GM23248 (cell line): ENCODE data around the gene PES1. TPM values are rescaled to one million over a fixed set of nuclear protein-coding genes. Genes with fewer than 3 reads are reported as not detected.
"Not testable (repeated sequence)": the region's sequence is repeated elsewhere in the genome, so short reads cannot be mapped to it uniquely, and the experiment has no call there.

ENCODE experiments used
- DNase-seq: peaks from one replicate; pipeline ENCODE4 v3.0.0-alpha.2; 2015
- H2AFZ ChIP-seq: fragments of 200-600 bp; sonication (generic); 2 replicates; pipeline ENCODE4 v1.6.1; 2016; ENCODE audit warnings: antibody characterized with exemption
- H3F3A ChIP-seq: fragments of 200-600 bp; sonication (generic); 2 replicates; pipeline ENCODE4 v1.6.1; 2016; ENCODE audit warnings: mild to moderate bottlenecking, antibody characterized with exemption, mixed run types; ENCODE audit not compliant: insufficient read depth
- H3K27ac ChIP-seq: fragments of 200-600 bp; sonication (generic); 2 replicates; pipeline ENCODE4 v1.5.1; 2016; ENCODE audit warnings: mild to moderate bottlenecking
- H3K27me3 ChIP-seq: fragments of 200-600 bp; sonication (generic); replicated peaks from 2 replicates; pipeline ENCODE4 v1.6.1; 2016; ENCODE audit warnings: mild to moderate bottlenecking; ENCODE audit not compliant: insufficient read depth
- H3K36me3 ChIP-seq: fragments of 200-600 bp; sonication (generic); 2 replicates; pipeline ENCODE4 v1.6.1; 2016; ENCODE audit warnings: low read depth, mild to moderate bottlenecking
- H3K4me1 ChIP-seq: fragments of 200-600 bp; sonication (generic); 2 replicates; pipeline ENCODE4 v1.6.1; 2016; ENCODE audit warnings: mild to moderate bottlenecking; ENCODE audit not compliant: insufficient read depth
- H3K4me2 ChIP-seq: fragments of 200-600 bp; sonication (generic); one replicate; pipeline ENCODE4 v1.6.1; 2016; ENCODE audit warnings: mild to moderate bottlenecking; ENCODE audit not compliant: unreplicated experiment
- H3K4me3 ChIP-seq: fragments of 200-600 bp; sonication (generic); 2 replicates; pipeline ENCODE4 v1.5.1; 2016; ENCODE audit warnings: mild to moderate bottlenecking
- H3K79me2 ChIP-seq: fragments of 200-600 bp; sonication (generic); 2 replicates; pipeline ENCODE4 v1.6.1; 2016; ENCODE audit warnings: mild to moderate bottlenecking; ENCODE audit not compliant: insufficient read depth
- H3K9ac ChIP-seq: fragments of 200-600 bp; sonication (generic); 2 replicates; pipeline ENCODE4 v1.6.1; 2016; ENCODE audit warnings: mild to moderate bottlenecking
- H3K9me2 ChIP-seq: fragments of 200-600 bp; sonication (generic); 2 replicates; pipeline ENCODE4 v1.6.1; 2016; ENCODE audit warnings: mixed run types, mild to moderate bottlenecking, moderate library complexity; ENCODE audit not compliant: insufficient read depth
- H3K9me3 ChIP-seq: fragments of 200-600 bp; sonication (generic); one replicate; pipeline ENCODE4 v1.6.1; 2017; ENCODE audit warnings: low read depth
- H4K20me1 ChIP-seq: fragments of 200-600 bp; sonication (generic); 2 replicates; pipeline ENCODE4 v1.6.0; 2016; ENCODE audit not compliant: insufficient read depth
- EZH2 ChIP-seq: fragments of 200-600 bp; sonication (generic); IDR thresholded peaks from 2 replicates; pipeline ENCODE4 v1.6.1; 2018; ENCODE audit warnings: antibody characterized with exemption, mild to moderate bottlenecking; ENCODE audit not compliant: insufficient read depth, poor library complexity, severe bottlenecking
- EZH2phosphoT487 ChIP-seq: fragments of 200-600 bp; sonication (generic); IDR thresholded peaks from 2 replicates; pipeline ENCODE4 v1.6.1; 2018; ENCODE audit warnings: antibody characterized with exemption, moderate library complexity, mild to moderate bottlenecking, low read depth; ENCODE audit not compliant: insufficient read depth
- WGBS, 2 experiments: methylation state at CpG; one replicate each; pipeline ENCODE4 v1.1.6; 2015 to 2017; ENCODE audit warnings: low lambda C conversion rate in 2 of 2, low coverage in 1 of 2; ENCODE audit errors: missing lambda C conversion rate in 2 of 2; 5-methylcytosine and 5-hydroxymethylcytosine counted together
- in situ Hi-C: fragments of 300-500 bp; cut with MboI; formaldehyde crosslinking; loops from 2 replicates; pipeline ENCODE4 v1.15.0; 2020
- polyA plus RNA-seq: library from polyadenylated mRNA; unstranded; fragments of >200 nt; fragmentation: Nextera tagmentation; extraction: Ambion mirVana; gene quantifications from 2 replicates; pipeline ENCODE4 v1.2.1, GENCODE V29; 2016
- total RNA-seq: library from RNA; depleted of rRNA; stranded (reverse); fragments of >200 nt; shearing (Covaris generic); gene quantifications from 2 replicates; pipeline ENCODE4 v1.2.3, GENCODE V29; 2014

The PES1 gene
- total and polyA plus RNA-seq, 2 experiments from 2014 or later = 67.8 to 83.7 TPM

- H4K20me1 ChIP-seq = no peaks in the 10 kb centered on the region
- H3K27ac ChIP-seq = no peak overlapping the region
- WGBS, 2 experiments = 8 to 10% methylated on average over 61 to 63 of the region's 64 CpGs
- no peaks in the 10 kb centered on the region for H3K9me2 ChIP-seq
- peak overlapping the region; percentile 78 for H3K4me2 ChIP-seq
- no peak for TF ChIP-seq EZH2phosphoT487
- no peak for TF ChIP-seq EZH2
- in situ Hi-C loops = no loop called here
- H3K9ac ChIP-seq = no peak overlapping the region
- H3K4me3 ChIP-seq = peak overlapping the region; percentile 42
- peaks cover 28% of the 10 kb centered on the region for H3K27me3 ChIP-seq
- H3K9me3 ChIP-seq = no peaks in the 10 kb centered on the region
- H3K79me2 ChIP-seq = no peaks in the 10 kb centered on the region
- no peaks in the 10 kb centered on the region for H3K4me1 ChIP-seq
- H2AFZ ChIP-seq = peak overlapping the region; percentile 66
- no peaks in the 10 kb centered on the region for H3F3A ChIP-seq
- peak; percentile 27 for DNase-seq
- no peaks in the 10 kb centered on the region for H3K36me3 ChIP-seq
These were observed 49.5 kb downstream of the PES1 start for GRCh38 chr22:30541961-30542810.

- H3F3A ChIP-seq, H3K4me1 ChIP-seq, H3K9me2 ChIP-seq, H3K4me2 ChIP-seq, in situ Hi-C loops, H3K79me2 ChIP-seq, H3K27ac ChIP-seq, H3K9ac ChIP-seq, H4K20me1 ChIP-seq, H3K36me3 ChIP-seq, DNase-seq, H3K9me3 ChIP-seq, H3K4me3 ChIP-seq: not testable (repeated sequence)
- Histone ChIP-seq H2AFZ (0 out of 2 replicates have a peak overlapping the region, but pooled peaks have one; percentile 66), H3K27me3 (peaks cover 28% of the 10 kb centered on the region)
- WGBS, 2 experiments = 80 to 84% methylated on average over 3 of the region's 3 CpGs
These were observed 50.2 kb downstream of the PES1 start for GRCh38 chr22:30541511-30541910.

GRCh38 chr22:30539368-30539767 is 52.3 kb downstream of the PES1 start:
- H3K4me2 ChIP-seq = no peak overlapping the region
- H4K20me1 ChIP-seq = no peaks in the 10 kb centered on the region
- H3K9me2 ChIP-seq = no peaks in the 10 kb centered on the region
- H2AFZ ChIP-seq = no peak overlapping the region
- no peaks in the 10 kb centered on the region for H3K9me3 ChIP-seq
- no peak for DNase-seq
- no peak overlapping the region for H3K4me3 ChIP-seq
- TF ChIP-seq EZH2phosphoT487 (no peak), EZH2 (no peak)
- in situ Hi-C loops = no loop called here
- 75 to 89% methylated on average over 1 of the region's 1 CpG for WGBS, 2 experiments
- no peaks in the 10 kb centered on the region for H3K4me1 ChIP-seq
- H3F3A ChIP-seq = no peaks in the 10 kb centered on the region
- H3K79me2 ChIP-seq = no peaks in the 10 kb centered on the region
- H3K9ac ChIP-seq = no peak overlapping the region
- no peaks in the 10 kb centered on the region for H3K36me3 ChIP-seq
- no peak overlapping the region for H3K27ac ChIP-seq
- H3K27me3 ChIP-seq = peaks cover 35% of the 10 kb centered on the region

- H3K4me3 ChIP-seq = no peak overlapping the region
- in situ Hi-C loops = no loop called here
- TF ChIP-seq EZH2 (no peak), EZH2phosphoT487 (no peak)
- no peaks in the 10 kb centered on the region for H3K4me1 ChIP-seq
- H3K27ac ChIP-seq = no peak overlapping the region
- 75 to 78% methylated on average over 6 of the region's 6 CpGs for WGBS, 2 experiments
- H3K9ac ChIP-seq = no peak overlapping the region
- H3K36me3 ChIP-seq = no peaks in the 10 kb centered on the region
- no peaks in the 10 kb centered on the region for H3F3A ChIP-seq
- H3K4me2 ChIP-seq = no peak overlapping the region
- H4K20me1 ChIP-seq = no peaks in the 10 kb centered on the region
- H2AFZ ChIP-seq = no peak overlapping the region
- peak; percentile 24 for DNase-seq
- no peaks in the 10 kb centered on the region for H3K9me2 ChIP-seq
- H3K79me2 ChIP-seq = no peaks in the 10 kb centered on the region
- H3K27me3 ChIP-seq = peaks cover 27% of the 10 kb centered on the region
- no peaks in the 10 kb centered on the region for H3K9me3 ChIP-seq
These were observed 53.4 kb downstream of the PES1 start for GRCh38 chr22:30538280-30538679.
